HK-2 (cell line): ENCODE measurements around the gene PHF19.
A peak's percentile ranks its signal among the peaks of the same experiment; 100 is the strongest.

Experiments
- DNase-seq: peaks from one replicate; pipeline ENCODE4 v3.0.0-alpha.2; 2018; ENCODE audit not compliant: unreplicated experiment

The PHF19 gene

DNA sequence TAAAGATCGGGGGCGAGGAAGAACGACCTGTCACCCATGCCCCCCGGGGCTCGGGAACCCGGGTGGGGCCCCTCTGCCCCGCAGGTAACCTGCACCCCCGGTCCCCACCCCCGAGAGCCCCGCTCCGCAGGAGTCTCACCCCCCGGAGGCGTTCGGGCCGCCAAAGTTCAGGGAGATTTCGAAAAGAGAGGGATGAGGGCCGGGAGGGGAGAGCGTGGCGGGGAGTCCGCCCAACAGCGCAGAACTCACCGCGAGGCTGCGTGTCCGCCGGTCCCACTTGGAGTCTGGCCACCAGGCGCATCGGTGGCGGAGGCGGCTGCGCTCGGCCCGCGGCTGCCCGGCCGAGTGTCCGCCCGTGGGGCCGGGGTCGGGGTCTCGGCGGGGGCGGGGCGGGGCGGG lies at the start of gene PHF19:
Gene PHF19, minus strand, starts transcription at position 347 of the 399 bp plus-strand sequence. CDS start 2,447 bp downstream, outside the sequence.
- DNase-seq: peak; percentile 63

DNA sequence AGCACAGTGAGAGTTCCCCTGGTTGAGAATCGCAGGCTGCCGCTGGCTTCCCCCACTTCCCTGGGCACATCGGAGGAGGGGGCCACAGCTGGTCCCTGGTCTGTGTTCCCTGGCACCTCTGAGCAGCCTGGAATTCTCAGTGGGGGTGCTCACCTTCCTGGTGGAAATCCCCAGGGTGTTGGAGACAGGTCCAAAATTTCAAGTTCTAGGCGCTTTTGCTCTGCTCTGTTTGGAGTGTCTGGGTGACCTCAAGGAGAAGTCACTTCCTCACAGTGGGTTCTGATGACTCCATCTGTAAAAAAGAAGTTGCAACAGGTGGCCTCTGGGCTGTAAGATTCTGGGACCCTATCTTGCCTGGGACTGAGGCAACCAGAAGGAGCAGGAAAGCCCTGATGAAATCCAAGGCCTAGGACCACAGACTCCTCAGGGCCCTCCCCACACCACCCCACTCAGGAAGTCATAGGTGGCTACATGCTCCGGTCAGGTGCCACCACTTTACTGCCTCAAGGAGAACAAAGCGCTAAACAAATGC lies 49.5 kb upstream of the PHF19 start, which contains the start of gene TRAF1:
Gene TRAF1, minus strand, starts transcription at position 400 of the 532 bp plus-strand sequence. CDS start 721 bp downstream, outside the sequence.
- DNase-seq: peak; percentile 44

DNA sequence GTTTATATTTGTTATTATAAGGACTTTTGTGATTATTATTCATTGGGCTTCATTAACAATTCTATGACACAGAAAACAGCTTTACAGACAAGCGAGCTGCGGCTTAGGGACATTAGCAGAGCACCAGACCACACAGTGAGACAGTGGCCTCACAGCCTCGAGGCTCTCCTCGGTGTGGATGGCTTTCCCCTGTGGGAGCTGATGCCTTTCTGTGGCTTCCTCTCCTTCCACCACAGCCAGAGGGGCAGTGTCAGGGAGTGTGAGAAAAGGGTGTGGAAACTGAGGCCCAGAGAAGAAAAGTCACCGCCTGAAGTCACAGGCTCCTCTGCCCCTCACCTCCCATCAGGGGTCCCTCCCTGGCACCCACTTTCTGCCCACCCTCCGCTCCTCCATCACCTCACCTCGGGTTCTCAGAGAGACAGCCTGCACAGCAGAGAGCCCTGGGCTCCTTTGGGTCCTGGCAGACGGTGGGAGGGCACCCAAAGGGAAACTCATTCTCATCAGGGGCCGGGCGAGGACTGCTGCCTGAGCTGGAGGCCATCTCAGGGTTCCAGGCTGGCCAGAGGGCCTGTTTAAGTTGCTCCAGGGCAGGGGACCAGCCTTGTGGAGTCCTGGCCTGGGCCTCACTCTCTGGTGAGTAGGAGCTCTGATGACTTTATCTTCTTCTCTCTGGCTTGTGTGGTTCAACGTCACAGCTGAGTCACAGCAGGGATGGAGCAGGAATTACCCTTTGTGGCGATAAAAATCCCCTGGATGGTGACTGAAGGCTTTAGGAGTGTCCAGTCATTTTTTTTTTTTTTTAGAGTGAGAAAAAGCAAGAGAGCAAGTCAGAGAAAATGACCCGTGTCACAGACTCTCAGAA lies 48.8 kb upstream of the PHF19 start:
- DNase-seq: peak; percentile 81

DNA sequence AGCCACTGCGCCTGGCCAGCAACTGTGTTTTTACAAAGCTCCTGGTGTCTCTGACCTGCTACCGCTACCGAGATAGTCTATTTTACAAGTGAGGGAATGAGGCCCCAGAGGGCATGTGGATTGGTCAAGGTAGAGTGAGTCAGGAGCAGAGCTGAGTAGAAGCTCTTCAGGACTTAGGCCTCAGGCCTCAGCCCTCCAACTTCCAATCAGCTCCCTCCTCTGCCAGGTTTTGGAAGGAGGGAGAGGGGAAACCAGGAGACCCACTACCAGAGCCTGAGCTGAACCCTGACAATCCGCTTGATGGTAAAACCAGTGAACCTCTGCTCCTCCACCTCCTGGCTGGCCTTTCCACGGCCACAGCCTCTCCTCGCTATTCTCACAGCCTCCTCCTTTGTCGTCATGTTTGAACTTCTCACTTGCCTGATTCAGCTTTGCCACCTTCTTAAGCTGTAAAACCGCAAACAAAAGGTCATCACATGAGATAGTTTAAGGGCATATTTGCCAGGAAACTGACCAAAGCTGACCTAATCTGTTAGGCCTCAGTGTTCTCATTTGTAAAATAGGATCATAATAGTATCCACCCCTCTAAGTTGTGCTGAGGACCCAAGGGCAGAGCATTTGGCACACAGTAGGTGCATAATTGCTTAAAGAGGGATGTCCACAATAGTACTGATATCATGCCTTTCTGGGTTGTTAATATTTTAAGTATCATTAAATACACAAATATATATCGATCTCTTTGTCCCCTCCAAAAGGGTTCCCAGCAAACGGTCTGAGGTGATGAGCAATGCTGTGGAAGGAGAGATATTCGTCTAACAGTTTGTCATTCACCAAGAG lies 47.9 kb upstream of the PHF19 start:
- DNase-seq: peak; percentile 30

DNA sequence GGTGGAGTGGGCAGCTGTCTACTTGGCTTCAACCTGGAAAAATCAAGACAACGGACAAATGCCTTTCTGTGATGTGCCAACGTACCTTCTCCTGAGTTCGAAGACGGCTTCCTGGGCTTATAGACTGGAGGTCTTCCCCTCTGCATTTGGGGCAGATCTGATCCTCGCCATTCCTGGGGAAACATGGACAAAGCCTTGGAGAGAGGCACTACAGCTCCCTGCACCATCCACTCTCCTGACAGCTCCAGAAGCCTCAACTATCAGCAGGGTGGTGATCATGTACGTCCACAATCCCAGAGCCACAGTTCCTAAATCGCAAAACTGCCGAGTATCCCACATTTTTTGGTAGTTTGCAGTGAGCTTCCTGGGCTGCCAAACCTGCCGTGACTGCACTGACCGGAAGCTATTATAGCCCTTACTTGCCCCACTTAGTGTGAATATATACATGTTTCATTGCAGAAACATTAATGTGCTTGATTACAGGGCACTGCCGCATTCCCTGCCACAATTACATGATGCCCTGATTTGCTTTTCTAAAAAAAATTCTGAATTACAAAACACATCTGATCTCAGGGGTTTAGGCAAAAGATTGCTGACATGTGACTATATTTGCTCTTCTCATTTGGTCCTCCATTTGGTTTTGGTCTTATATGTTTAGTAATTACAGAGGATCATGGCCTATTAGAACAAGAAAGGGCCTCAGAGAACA lies 46.8 kb upstream of the PHF19 start:
- no peak for DNase-seq

DNA sequence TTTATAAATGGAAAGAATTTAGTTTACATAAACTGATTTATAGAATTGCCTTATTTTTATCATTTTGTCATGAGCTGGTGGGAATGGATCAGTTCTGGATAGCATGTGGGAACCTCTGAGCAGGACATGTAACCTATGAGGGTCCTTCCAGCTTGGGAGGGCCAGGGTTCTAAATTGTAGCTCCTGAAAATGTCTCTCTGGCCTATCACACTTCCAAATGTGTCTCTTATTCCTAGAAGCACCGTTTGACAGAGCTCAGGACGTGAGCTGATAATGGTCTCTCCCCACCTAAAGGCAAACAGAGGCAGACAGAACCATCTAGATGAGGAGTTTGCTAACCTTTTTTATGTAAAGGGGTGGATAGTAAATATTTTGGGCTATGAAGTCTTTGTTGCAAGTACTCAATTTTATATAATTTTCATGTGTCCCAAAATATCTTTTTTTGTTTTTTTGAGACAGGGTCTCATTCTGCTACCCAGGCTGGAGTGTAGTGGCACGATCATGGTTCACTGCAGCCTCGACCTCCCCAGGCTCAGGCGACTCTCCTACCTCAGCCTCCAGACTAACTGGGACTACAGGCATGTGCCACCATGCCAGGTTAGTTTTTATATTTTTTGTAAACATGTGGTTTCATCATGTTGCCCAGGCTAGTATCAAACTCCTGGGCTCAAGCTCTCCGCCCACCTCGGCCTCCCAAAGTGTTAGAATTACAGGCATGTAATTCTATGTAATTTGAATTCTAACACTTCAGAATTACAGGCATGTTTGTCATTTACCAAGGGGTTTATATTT lies 45.6 kb upstream of the PHF19 start:
- no peak for DNase-seq

DNA sequence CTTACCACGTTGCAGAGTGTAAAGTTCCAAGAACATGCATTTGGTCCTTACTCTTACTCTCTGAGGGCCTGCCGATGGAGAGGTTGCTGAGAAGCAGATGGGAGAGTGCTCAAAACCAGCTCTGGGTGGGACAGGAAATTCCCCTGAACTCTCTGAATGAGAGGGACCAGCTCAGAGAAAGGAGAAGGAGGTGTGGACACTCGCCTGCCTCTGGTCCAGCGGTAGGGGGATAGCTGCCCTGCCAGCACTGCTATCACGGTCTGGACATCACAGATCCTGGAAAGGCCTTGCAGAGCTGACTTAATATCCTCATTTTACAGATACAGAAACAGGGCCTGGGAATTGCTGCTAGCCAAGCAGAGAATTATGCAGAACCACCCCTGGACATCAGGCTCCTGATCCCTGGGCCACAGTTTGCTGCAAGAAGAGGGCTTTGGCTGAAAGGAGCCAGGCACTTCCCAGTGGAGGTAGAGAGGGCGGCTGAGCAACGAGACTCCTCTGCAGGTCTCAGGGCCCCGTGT lies 44.7 kb upstream of the PHF19 start:
- no peak for DNase-seq

DNA sequence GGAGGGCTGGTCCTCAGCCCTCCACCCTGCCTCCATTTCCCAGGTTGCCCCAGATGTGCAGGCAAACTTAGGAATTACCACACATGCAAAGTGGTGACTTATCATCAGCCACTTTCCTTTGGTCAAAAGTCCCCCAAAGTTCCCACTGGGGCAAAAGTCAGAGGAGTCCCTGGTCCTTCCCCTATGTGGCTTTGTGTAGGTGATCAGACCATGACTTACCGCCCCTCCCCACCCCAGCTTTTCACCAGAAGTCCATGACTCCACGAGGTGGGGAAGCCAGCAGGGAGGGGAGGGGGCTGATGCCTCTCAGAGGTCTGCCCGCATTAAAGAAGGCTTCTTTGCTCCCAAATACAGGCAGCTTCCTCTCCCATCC lies 43.8 kb upstream of the PHF19 start:
- DNase-seq: no peak

DNA sequence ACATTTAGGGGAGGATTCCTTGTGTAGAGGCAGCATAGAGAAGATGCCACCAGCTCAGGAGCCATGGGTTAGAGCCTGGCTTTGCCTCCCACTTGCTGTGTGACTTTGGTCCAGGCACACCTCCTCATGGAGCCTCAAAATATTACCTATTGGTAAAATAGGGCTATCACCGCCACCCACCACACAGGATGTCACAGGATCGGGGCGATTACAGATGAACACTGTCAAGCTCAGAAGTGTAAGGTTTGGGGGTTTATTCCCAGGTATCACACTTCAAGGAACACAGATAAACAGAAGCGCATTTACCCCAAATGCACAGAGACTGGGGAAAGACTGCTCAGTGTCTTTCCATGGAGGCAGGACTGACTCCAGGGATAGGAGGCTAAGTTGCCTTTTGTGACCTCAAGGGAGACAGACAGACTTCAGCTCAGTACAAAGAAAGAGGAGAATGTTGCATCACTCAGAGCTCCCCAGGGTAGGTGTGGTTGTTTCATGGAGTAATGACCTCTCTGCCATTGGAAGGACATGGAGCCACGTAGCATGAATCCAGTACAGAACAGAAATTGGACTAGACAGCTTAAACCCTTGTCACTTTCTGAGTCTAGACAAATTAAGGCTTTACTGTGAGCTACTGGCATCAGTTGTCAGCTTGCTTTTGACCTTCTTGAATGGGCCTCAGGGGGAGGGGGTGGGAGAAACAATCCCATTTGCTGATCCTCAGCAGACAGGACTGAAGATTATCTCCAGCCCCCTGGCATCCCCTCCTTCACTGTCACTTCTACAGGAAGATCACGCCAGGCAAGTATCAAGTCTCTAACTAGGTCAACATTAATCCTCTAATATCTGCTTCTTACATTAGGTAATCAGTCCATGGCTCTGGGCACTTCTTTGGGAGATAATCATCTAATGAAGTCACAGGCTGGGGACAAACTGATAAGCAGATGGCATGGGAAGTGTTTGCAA lies 43.1 kb upstream of the PHF19 start:
- DNase-seq: no peak

DNA sequence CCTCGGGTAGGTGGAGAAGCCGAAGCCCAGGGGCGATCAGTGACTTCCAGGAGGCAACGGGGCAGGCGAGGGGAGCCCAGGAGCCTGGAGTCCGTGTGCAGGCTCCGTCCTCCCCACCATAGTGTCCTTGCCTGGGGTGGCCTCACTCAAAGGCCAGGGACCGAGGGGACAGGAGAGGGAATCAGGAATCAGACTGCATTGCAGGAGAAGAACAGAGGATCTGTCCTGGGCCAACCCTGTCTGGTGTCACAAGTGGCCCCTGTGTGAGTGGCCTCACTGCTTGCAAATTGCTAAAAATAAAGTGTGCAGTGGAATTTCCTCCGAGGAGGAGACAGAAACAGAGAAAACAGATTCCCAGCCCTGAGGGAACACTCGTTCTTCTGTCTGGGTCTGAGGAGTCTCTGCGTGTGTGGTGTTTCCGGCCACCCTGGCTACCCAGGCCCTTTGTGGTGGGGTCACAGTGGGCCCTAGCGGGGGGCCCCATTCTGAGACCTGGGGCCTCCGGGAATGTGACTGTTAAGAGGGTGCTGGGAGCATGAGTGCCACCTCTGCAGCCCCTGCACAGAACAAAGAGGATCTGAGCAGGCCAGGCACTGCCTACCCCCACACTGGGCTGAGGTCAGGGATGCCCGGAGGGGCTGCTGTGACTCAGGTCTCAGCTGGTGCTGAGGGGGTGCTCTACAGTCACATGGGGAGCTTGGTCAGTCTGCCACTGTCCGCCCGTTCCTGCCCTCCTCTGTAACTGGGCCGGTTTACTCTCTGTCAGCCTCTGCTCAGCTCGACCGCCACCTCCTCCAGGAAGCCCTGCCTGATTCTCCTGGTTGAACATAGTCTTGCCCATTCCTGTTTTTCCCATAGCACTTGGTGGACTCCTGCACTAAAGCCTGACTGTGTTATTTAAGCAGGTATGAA lies 42.2 kb upstream of the PHF19 start:
- DNase-seq: no peak

DNA sequence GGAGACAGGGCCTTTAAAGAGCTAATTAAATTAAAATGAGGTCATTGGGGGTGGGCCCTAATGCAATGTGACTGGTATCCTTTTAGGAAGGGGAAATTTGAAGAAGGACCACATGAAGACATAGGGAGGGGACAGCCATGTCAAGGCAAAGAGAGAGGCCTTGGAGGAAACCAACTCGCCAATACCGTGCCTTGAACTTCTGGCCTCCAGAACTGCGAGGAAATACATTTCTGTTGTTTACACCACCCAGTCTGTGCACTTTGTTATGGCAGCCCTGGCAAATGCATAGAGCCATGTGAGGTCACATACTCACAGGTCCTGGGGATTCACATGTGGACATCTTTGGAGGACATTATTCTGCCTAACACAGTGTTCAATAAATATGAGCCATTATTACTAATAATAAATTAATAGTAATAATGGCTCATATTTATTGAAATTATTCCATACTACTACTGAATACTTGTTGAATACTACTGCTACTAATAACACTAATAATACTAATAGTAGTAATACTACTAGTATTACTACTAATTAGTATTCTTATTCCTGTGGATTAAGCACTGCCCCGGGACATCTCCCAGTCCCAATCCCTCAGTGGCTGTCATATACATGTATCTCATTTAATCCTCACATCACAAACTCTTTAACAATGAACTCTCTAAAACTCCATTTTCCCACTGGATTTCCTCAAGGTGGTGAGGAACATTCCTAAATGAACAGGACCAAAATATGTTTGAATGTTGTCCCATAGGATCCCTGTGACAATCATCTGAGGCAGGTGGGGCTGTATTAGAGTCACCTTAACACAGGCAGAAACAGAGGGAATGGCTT lies 41.2 kb upstream of the PHF19 start:
- no peak for DNase-seq

DNA sequence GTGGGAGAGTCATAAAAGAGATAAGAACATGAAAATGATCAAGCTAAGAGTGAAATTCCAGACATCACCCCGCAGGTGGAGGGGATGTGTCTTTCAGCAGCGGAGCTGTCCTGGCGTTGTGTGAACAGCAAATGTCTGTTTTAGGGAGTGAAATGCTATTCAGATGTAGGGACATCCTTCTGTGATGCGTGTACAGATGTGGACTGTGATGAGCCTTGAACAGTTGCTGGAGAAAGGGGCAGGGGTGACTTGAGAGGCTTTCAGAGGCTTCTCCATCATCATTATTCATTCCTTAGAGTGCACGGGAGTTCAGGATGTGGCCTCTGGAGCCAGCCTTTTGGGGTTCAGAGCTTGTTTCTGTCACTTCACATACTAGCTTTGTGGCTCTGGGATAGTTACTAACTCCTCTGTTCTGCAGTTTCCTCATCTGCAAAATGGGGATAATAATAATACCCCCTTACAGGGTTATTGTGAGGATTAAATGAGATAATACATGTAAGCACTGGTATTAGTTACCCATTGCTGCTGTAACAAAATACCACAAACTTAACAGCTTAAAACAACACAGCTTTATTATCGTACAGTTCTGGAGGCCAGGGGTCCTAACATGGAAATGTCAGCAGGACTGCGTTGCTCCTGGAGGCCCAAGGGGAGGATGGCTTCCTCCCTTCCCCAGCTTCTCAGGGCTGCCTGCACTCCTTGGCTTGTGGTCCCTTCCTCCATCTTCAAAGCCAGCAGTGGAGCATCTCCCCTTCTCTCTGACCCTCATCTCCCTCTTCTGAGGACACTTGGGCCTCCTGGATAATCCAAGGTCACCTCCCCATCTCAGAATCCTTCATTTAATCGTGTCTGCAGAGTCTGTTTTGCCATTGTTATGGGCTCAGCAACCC lies 40.2 kb upstream of the PHF19 start:
- no peak for DNase-seq

DNA sequence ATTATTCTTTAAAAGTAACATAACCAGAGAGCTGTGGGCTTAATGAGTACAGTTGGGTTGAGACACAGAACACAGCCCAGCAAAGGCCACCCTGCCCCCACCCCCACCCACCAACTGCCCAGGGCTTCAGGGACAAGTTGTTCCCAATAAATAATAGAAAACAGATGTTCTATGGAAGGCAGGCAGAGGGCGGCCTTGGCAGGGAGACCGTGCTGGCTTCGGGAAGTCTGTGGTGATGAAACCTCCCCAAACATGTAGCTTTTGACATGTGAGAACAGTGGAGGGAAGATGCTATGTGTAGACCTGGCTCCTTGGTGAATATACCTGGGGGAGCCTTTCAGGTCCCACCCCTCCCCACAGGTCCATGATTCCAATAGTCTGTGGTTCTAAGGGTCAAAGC lies 39.6 kb upstream of the PHF19 start:
- no peak for DNase-seq

DNA sequence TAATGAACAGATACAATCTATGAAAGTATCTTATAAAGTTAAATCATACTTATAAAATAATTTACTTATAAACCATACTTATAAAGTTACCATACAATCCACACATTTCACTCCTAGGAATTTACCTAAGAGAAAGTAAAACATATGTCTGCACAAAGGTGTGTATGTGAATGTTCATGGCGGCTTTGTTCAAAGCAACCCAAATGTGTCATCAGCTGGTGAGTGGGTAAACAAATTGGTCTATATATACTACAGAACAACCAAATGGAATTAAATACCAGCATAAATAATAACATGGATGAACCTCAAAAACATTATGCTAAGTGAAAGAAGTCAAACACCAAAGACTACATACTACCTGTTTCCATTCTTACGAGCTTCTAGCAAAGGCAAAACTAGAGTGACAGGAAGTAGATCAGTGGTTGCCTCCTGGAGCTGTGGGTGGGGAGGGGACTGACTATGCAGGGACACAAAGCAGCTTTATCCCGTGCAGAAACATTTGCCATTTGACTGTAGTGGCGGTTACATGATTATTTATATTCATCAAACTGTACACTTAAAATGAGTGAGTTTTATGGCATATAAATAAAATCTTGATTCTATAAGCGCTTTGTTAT lies 39.0 kb upstream of the PHF19 start:
- DNase-seq: no peak

DNA sequence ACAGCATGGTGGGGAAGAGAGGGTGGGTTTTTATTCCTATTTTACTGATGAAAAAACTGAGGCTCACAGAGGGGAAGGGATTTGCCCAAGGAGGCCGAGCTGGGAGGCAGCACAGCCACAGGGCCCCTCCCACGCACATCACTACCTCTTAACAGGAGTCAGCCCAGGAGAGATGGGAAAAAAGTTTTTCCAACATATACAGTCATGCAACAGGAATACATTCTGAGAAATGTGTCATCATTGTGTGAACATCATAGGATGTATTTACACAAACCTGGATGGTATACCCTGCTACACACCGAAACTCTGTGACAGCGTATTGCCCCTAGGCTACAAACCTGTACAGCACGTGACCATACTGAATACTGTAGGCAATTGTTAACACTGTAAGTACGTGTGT lies 38.0 kb upstream of the PHF19 start:
- no peak for DNase-seq

DNA sequence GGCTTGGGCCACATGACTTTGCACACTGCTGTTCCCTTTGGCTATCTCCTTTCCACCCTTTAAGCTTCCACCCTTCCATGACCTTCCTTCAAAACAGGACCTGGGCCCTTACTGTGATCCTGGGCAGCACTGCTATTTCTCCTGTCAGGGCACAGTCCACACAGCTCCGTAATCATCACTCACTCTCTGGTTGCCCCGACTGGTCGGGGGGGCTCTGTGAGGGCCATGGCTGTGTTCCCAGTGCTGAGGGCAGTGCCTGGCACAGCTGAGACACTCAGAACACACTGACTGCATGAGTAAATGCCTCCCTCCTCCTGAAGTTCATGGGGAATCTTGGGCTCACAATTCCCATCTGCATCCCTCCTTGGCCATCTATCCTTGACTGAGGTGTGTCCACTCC lies 37.4 kb upstream of the PHF19 start:
- no peak for DNase-seq
